ENCODE data around the gene SOHLH2.

DNA sequence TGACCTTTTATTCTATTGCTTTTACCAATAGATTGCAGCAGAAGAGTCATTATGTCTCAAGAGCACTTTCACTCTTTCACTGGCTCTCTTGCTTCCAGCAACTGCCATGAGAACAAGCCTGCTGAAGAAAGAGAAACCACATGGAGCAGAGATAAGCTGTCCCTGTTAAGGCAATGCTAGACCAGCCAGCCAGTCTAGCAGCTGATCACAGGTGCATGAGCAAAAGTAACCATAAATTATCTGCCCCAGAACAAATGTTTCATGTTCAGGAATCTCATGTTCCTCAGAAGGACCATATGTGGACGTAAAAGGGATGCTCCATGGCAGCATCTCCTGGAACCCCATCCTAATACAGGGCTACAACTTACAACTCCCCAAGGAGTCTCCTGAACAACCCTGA, 62.8 kb downstream of the SOHLH2 start:
- TF ChIP-seq CTCF (IDR thresholded peaks at IDR 0.05): no peak
- TF ChIP-seq POLR2A (IDR thresholded peaks at IDR 0.05; ENCODE audit: low read depth): no peak
- no peak for TF ChIP-seq POLR2AphosphoS5 (IDR thresholded peaks at IDR 0.05)
- no peak for TF ChIP-seq EP300 (IDR thresholded peaks at IDR 0.05)
